Muscle layer of colon (tissue), 2 donors: ENCODE results near the gene RSU1.

Source experiments
- H3K27ac ChIP-seq: one replicate; pipeline ENCODE4 v1.7.0; 2013; ENCODE audit warnings: low read depth, mild to moderate bottlenecking, low read length, moderate library complexity
- H3K27me3 ChIP-seq, 2 donors: one replicate each; pipeline ENCODE4 v1.7.0; 2013; ENCODE audit warnings: low read length in 2 of 2, mild to moderate bottlenecking in 2 of 2; ENCODE audit not compliant: insufficient read depth in 2 of 2, control insufficient read depth in 1 of 2
- H3K36me3 ChIP-seq: one replicate; pipeline ENCODE4 v1.7.0; 2013; ENCODE audit warnings: mild to moderate bottlenecking, low read length; ENCODE audit not compliant: insufficient read depth
- H3K4me1 ChIP-seq: one replicate; pipeline ENCODE4 v1.7.0; 2013; ENCODE audit warnings: mild to moderate bottlenecking, low read length; ENCODE audit not compliant: insufficient read depth
- H3K4me3 ChIP-seq, 2 donors: one replicate each; pipeline ENCODE4 v1.7.0; 2013; ENCODE audit warnings: low read length in 2 of 2, low read depth in 1 of 2, mild to moderate bottlenecking in 1 of 2, moderate library complexity in 1 of 2
- H3K9ac ChIP-seq: one replicate; pipeline ENCODE4 v1.7.0; 2013; ENCODE audit warnings: low read length
- H3K9me3 ChIP-seq: one replicate; pipeline ENCODE4 v1.7.0; 2013; ENCODE audit warnings: mild to moderate bottlenecking, low read length
- donor health status: abdominal sarcoma.
- donor health status: Adenocarcinoma of cecum.

The RSU1 gene

DNA sequence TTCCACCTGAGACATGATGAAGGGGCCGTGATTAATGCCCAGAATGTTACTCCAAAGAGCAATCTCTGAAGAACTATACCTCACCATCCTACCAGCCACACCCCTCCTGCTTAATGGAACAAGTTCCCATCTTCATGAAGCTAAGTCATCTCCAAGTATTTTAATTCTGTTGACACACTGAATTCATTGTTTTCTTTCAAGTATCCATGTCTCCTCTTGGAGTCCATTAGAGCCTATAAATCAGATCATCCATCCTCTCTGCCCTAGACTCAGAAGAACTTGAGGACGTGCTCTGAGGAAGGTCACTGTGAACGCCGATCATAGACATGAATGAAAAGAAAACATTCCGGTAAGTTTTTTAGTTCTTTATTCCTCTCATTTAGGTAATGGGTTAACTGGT lies 126.8 kb downstream of the RSU1 start:
- no peaks in the 10 kb centered on the region for H3K36me3 ChIP-seq
- H3K4me3 ChIP-seq = no peak overlapping the region
- H3K9ac ChIP-seq = no peak overlapping the region
- H3K27me3 ChIP-seq = no peaks in the 10 kb centered on the region
- no peaks in the 10 kb centered on the region for H3K4me1 ChIP-seq
- no peaks in the 10 kb centered on the region for H3K9me3 ChIP-seq
- no peak overlapping the region for H3K27ac ChIP-seq

DNA sequence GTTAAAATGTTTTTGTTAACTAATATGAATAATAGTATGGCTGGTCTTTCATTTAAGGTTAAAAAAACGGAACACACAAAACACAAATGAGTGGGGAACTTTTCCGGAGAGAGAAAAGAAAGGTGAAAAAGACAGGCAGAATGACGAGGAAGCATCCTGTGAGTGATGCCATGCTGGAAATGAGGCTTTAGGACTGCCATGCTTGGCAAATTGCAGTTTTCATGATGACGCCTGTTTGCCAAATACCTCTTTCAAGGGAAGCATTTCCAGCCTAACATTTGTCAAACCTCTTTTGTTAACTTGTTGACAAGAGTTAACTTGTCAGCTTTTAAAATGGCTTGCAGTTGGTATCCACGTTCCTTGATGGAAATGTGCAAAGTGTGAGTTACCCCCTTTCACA lies 127.5 kb downstream of the RSU1 start:
- no peaks in the 10 kb centered on the region for H3K9me3 ChIP-seq
- H3K27ac ChIP-seq = no peak overlapping the region
- H3K4me1 ChIP-seq = no peaks in the 10 kb centered on the region
- no peaks in the 10 kb centered on the region for H3K27me3 ChIP-seq
- H3K9ac ChIP-seq = no peak overlapping the region
- no peaks in the 10 kb centered on the region for H3K36me3 ChIP-seq
- H3K4me3 ChIP-seq = no peak overlapping the region

DNA sequence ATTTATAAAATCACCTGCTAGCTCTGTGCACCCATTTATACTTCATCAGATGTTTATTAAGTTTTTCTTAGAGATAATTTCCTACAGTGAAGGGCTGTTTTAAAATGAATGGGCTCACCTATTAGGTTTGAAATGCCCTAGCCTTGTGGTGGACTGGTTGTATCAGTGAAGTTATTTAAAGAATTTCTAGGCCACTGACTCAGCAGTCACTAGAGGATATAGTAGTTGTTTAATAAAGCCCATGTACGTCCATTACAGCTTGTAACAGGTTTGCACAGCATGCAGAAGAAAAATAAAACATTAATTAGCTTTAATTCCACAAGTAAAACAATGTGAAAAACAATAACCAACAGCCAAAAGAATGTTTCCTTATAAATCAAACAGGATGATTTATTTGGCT lies 128.0 kb downstream of the RSU1 start:
- Histone ChIP-seq H3K4me1 (no peaks in the 10 kb centered on the region), H3K27me3 (no peaks in the 10 kb centered on the region), H3K36me3 (no peaks in the 10 kb centered on the region), H3K4me3 (no peak overlapping the region), H3K9me3 (no peaks in the 10 kb centered on the region), H3K9ac (no peak overlapping the region), H3K27ac (no peak overlapping the region)

DNA sequence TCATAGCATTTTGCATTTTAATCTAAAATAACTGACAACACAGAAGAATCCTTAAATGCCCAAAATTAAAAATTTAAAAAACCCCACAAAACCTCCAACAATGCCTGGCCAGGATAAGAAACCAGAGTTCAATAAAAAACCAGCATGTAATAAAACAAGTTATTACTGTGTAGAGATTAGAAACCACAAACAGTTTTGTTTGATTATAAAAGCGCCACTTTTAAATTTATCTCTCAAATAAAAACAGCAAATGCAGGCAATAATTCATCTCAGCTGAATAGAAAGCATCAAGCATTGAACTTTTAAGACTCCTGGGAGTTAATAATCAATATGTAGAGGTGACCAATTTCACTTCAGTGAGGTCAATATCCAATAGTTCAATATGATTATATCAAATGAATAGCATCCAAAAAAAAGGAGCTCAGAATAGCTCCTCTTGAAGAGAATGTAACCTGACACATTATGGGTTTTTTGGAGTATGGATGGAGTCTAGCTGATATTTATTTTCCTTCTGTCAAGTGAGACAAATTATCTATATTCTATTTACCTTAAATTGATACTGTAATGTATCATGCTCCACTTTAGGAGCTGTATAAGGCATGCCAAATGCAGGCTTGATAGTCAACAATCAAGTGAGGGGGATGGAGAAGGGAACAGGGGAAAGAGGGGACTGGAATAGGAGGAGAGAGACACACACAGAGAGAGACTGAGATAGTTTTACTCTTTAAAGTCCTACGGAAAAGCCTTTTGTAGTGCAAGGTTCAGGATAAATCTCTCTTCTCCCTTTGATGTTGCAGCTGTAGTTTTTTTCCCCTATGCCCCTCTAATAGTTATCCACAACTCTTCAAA lies 130.9 kb downstream of the RSU1 start:
- no peaks in the 10 kb centered on the region for H3K4me1 ChIP-seq
- no peak overlapping the region for H3K4me3 ChIP-seq
- H3K27ac ChIP-seq = no peak overlapping the region
- H3K9me3 ChIP-seq = no peaks in the 10 kb centered on the region
- no peak overlapping the region for H3K9ac ChIP-seq
- no peaks in the 10 kb centered on the region for H3K27me3 ChIP-seq
- H3K36me3 ChIP-seq = no peaks in the 10 kb centered on the region

DNA sequence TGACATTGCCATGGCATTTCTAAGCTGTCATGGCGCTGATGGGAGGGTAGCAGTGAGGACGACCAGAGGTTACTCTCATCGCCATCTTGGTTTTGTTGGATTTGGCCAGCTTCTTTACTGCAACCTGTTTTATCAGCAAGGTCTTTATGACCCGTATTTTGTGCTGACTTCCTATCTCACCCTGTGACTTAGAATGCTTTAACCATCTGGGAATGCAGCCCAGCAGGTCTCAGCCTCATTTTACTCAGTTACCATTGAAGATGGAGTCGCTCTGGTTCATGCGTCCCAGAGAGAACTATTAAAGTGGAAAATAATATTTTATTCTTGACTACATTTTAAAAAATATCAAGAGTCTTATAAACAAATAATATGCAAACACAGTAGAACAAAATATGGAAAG lies 131.7 kb downstream of the RSU1 start:
- Histone ChIP-seq H3K27me3 (no peaks in the 10 kb centered on the region), H3K36me3 (no peaks in the 10 kb centered on the region), H3K4me1 (no peaks in the 10 kb centered on the region), H3K9me3 (no peaks in the 10 kb centered on the region), H3K4me3 (no peak overlapping the region), H3K9ac (no peak overlapping the region), H3K27ac (no peak overlapping the region)

DNA sequence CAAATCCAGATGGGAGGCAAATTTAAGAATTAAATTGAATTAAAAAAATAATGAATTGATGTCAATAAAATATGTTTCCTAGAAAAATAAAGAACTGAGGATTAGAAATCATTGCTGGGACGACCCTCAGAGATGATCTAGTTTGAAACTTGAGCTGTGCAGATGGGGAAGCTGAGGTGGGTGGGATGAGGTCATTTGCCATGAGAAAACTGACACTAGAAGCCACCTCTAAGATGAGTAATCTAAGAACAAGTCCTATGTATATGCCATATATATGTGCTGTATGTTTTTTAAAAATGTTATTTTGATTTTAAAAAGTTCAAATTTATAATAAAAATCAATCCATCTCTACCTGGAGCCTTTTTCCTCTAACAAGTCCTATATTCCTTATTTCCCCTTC lies 135.7 kb downstream of the RSU1 start:
- Histone ChIP-seq H3K4me3 (no peak overlapping the region), H3K4me1 (no peaks in the 10 kb centered on the region), H3K9ac (no peak overlapping the region), H3K9me3 (no peaks in the 10 kb centered on the region), H3K27me3 (no peaks in the 10 kb centered on the region), H3K36me3 (no peaks in the 10 kb centered on the region), H3K27ac (no peak overlapping the region)

DNA sequence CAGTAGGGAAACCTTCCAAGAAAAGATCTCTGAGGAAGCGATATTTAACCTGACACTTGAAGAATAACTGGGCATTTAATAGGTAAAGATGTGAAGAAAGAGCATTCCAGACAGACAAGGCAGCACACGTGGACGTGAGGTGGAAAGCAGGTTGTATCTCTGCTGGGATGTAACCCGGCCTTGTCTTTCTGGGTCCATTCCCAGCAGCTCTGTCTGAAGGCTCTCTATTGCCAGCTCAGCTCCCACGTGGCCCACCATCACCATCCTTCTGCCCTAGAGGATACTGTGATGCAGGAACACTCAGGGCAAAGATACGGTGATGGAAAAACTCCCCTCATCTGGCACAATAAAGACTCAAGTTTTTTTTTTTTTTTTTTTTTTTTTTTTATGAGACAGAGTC lies 137.7 kb downstream of the RSU1 start:
- Histone ChIP-seq H3K27ac (no peak overlapping the region), H3K9me3 (no peaks in the 10 kb centered on the region), H3K9ac (no peak overlapping the region), H3K36me3 (no peaks in the 10 kb centered on the region), H3K4me1 (no peaks in the 10 kb centered on the region), H3K4me3 (no peak overlapping the region), H3K27me3 (no peaks in the 10 kb centered on the region)

DNA sequence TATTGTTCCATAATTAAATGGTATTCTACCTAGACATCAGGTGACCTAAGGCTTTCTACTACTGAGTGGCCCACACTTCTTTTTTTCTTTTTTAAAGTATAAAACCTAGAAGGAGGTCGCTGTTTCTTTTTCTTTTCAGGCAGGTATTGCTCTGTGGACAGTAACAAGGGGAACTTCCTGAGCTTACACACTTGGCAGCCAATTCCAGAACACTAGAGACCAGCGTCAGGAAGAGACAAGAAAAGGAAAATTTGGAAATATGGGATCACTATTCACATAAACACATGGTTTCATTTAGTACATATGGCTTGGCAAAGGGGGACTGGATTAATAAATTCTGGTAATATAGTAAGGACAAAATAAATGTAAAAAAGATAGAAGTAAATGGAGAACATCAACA lies 141.9 kb downstream of the RSU1 start:
- H3K27me3 ChIP-seq = no peaks in the 10 kb centered on the region
- H3K9me3 ChIP-seq = no peaks in the 10 kb centered on the region
- H3K4me1 ChIP-seq = no peaks in the 10 kb centered on the region
- H3K27ac ChIP-seq = no peak overlapping the region
- H3K4me3 ChIP-seq = no peak overlapping the region
- no peak overlapping the region for H3K9ac ChIP-seq
- H3K36me3 ChIP-seq = no peaks in the 10 kb centered on the region

DNA sequence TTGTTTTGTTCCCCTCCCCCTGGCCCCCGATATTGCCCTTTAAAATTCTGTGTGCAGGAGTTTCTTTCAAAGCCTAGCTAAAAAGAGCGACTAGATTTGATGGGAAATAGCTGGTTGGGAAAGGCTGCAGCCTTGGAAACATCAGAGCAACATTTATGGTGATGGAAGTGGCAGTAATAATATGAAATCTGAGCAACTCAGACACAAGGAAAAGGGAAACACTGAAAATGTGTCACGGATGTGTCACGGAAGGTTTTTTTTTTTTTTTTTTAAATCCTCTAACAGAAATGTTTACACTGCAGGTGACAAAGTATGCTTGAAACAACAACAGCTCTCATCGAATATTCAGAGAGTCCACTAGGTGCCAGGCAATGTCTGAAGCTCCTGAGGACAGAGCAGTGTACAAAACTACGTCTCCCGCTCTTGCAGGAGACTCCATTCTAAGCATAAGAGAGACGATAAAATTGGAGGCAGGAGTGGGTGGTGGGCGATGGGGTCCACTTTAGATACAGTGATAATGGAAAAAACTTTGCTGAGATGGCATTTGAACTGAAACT lies 143.0 kb downstream of the RSU1 start:
- no peak overlapping the region for H3K9ac ChIP-seq
- no peak overlapping the region for H3K27ac ChIP-seq
- H3K9me3 ChIP-seq = no peaks in the 10 kb centered on the region
- no peaks in the 10 kb centered on the region for H3K27me3 ChIP-seq
- H3K4me3 ChIP-seq = no peak overlapping the region
- H3K36me3 ChIP-seq = no peaks in the 10 kb centered on the region
- H3K4me1 ChIP-seq = no peaks in the 10 kb centered on the region

DNA sequence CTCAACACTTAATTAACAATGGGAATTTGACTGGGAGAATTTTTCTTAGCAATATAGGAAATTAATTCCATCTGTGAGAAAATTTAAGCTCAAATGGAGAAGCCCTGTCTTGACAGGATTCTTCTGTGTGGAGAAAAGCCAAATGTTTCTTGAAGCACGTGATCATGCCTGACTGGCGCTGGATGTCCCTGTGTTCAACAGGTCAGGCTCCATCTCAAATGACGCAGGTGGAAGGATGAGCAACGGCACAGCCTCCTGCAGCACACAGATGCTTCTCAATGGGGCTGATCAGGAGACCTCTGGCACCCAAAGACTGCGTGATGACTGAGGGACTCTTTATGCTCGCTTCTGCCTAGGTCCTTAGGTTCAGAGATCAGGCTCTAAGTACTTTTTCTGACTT lies 143.8 kb downstream of the RSU1 start:
- no peaks in the 10 kb centered on the region for H3K27me3 ChIP-seq
- no peaks in the 10 kb centered on the region for H3K36me3 ChIP-seq
- no peak overlapping the region for H3K4me3 ChIP-seq
- H3K4me1 ChIP-seq = no peaks in the 10 kb centered on the region
- H3K9me3 ChIP-seq = no peaks in the 10 kb centered on the region
- H3K27ac ChIP-seq = no peak overlapping the region
- H3K9ac ChIP-seq = no peak overlapping the region

DNA sequence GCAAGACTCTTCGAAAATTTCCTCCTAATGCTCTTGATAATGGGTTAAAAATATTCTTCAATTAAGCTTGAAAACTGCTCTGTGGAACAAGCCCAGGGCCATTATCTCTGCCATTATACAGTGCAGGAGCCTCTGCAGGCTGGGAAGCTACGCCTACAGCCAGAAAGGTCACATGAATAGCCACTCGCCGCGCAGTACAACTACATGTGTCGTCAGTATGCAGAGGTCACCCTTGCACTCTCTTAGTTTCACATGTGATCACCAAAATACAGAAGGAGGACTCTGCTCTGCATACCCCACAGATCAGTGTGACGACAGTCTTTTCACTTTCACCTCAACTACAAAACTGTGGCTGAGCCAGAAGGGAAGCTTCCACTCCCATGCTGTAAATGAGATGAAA lies 153.8 kb downstream of the RSU1 start:
- Histone ChIP-seq H3K9ac (no peak overlapping the region), H3K27me3 (no peaks in the 10 kb centered on the region), H3K36me3 (no peaks in the 10 kb centered on the region), H3K4me3 (no peak overlapping the region), H3K4me1 (no peaks in the 10 kb centered on the region), H3K27ac (no peak overlapping the region), H3K9me3 (no peaks in the 10 kb centered on the region)

DNA sequence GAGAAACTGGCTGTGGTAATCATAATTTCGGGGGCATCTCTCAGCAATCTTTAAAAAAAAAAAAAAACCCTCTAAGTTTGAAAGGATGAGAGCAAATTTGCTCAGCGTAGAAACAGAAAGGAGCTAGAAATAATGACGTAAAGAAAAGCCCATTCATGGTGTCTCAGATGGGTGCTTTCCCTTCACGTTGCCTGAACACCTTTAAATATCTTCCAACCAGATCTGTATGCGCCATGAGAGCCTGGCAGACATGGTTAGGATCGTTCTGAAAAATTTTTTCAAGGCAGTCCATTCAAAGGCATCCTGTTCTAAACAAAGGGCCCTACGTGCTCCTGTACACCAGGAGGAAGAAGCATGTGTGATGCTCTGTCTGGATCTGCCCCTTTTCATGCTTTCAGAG lies 154.3 kb downstream of the RSU1 start:
- Histone ChIP-seq H3K9ac (no peak overlapping the region), H3K36me3 (no peaks in the 10 kb centered on the region), H3K9me3 (no peaks in the 10 kb centered on the region), H3K4me1 (no peaks in the 10 kb centered on the region), H3K27ac (no peak overlapping the region), H3K4me3 (no peak overlapping the region), H3K27me3 (no peaks in the 10 kb centered on the region)
